Stomach (tissue), 4 donors: ENCODE measurements around the gene TPRN.

Source experiments
- CTCF ChIP-seq, 7 experiments: fragments of 450-650 bp in 4 of 7; fragments of 200-600 bp in 3 of 7; sonication (generic) in 3 of 7; IDR thresholded peaks; one replicate each; pipeline ENCODE4 v1.5.1; 2016 to 2019; ENCODE audit warnings: antibody characterized with exemption in 7 of 7, control low read depth in 2 of 7, mild to moderate bottlenecking in 1 of 7
- POLR2AphosphoS5 ChIP-seq, 3 donors: sonication (generic); formaldehyde crosslinking; IDR thresholded peaks; one replicate each; pipeline ENCODE4 v1.6.1; 2016; ENCODE audit warnings: antibody characterized with exemption in 3 of 3

GRCh38 chr9:137145731-137146526 lies 54.6 kb downstream of the TPRN start:
- no peak for TF ChIP-seq POLR2AphosphoS5 (IDR thresholded peaks at IDR 0.05)
- TF ChIP-seq CTCF (IDR thresholded peaks at IDR 0.05), result no peak
